IPS-20b (cell line): ENCODE data around the gene NGEF.

ENCODE experiments used
- H3K27ac ChIP-seq: one replicate; pipeline ENCODE4 v1.5.1; 2013; ENCODE audit warnings: low read length
- H3K27me3 ChIP-seq: 2 replicates; pipeline ENCODE4 v1.6.1; 2013; ENCODE audit warnings: mild to moderate bottlenecking, low read length, inconsistent platforms; ENCODE audit not compliant: insufficient read depth
- H3K36me3 ChIP-seq: 2 replicates; pipeline ENCODE4 v1.6.1; 2013; ENCODE audit warnings: low read depth, mild to moderate bottlenecking, inconsistent platforms, low read length, moderate library complexity; ENCODE audit not compliant: insufficient read depth
- H3K4me1 ChIP-seq: 2 replicates; pipeline ENCODE4 v1.6.1; 2013; ENCODE audit warnings: mild to moderate bottlenecking, control low read depth, inconsistent platforms, low read length, moderate library complexity; ENCODE audit not compliant: insufficient read depth
- H3K4me3 ChIP-seq: 2 replicates; pipeline ENCODE4 v1.5.1; 2013; ENCODE audit warnings: mild to moderate bottlenecking, low read length, inconsistent platforms
- H3K9ac ChIP-seq: 2 replicates; pipeline ENCODE4 v1.6.1; 2013; ENCODE audit warnings: low read depth, mild to moderate bottlenecking, inconsistent platforms, low read length, moderate library complexity
- H3K9me3 ChIP-seq: 2 replicates; pipeline ENCODE4 v1.6.1; 2013; ENCODE audit warnings: mild to moderate bottlenecking, low read depth, low read length, inconsistent platforms; ENCODE audit not compliant: insufficient read depth

NGEF gene

GRCh38 chr2:233015019-233015645 lies 2.1 kb upstream of the NGEF start:
- no peaks in the 10 kb centered on the region for H3K4me1 ChIP-seq

GRCh38 chr2:233013650-233014049 lies 594 bp upstream of the NGEF start:
- Histone ChIP-seq H3K4me1 (no peaks in the 10 kb centered on the region), H3K27me3 (no peaks in the 10 kb centered on the region; the same call in 1 of the 2 replicates), H3K9ac (no peak overlapping the region), H3K9me3 (no peaks in the 10 kb centered on the region), H3K4me3 (no peak overlapping the region), H3K27ac (no peak overlapping the region), H3K36me3 (no peaks in the 10 kb centered on the region)

More at GRCh38 chr2:233015019-233015645, 2.1 kb upstream of the NGEF start:
- Histone ChIP-seq H3K36me3 (no peaks in the 10 kb centered on the region), H3K27me3 (no peaks in the 10 kb centered on the region; the same call in 1 of the 2 replicates), H3K9ac (no peak overlapping the region), H3K4me3 (no peak overlapping the region), H3K27ac (no peak overlapping the region), H3K9me3 (no peaks in the 10 kb centered on the region)

- Histone ChIP-seq H3K27me3 (no peaks in the 10 kb centered on the region; the same call in 1 of the 2 replicates), H3K9me3 (no peaks in the 10 kb centered on the region), H3K4me3 (no peak overlapping the region), H3K9ac (no peak overlapping the region), H3K36me3 (no peaks in the 10 kb centered on the region), H3K4me1 (no peaks in the 10 kb centered on the region), H3K27ac (no peak overlapping the region)
Observed at GRCh38 chr2:233012301-233012971, 620 bp downstream of the NGEF start.

- Histone ChIP-seq H3K4me1 (no peaks in the 10 kb centered on the region), H3K9ac (no peak overlapping the region), H3K27me3 (no peaks in the 10 kb centered on the region; the same call in 1 of the 2 replicates), H3K4me3 (no peak overlapping the region), H3K27ac (no peak overlapping the region), H3K9me3 (no peaks in the 10 kb centered on the region), H3K36me3 (no peaks in the 10 kb centered on the region)
Observed at GRCh38 chr2:233011702-233012131, 1.3 kb downstream of the NGEF start.

GRCh38 chr2:233011268-233011650 lies 1.8 kb downstream of the NGEF start:
- Histone ChIP-seq H3K27me3 (no peaks in the 10 kb centered on the region; the same call in 1 of the 2 replicates), H3K4me3 (no peak overlapping the region), H3K36me3 (no peaks in the 10 kb centered on the region), H3K27ac (no peak overlapping the region), H3K9ac (no peak overlapping the region), H3K9me3 (no peaks in the 10 kb centered on the region), H3K4me1 (no peaks in the 10 kb centered on the region)

- no peaks in the 10 kb centered on the region for H3K36me3 ChIP-seq
- H3K4me1 ChIP-seq, result no peaks in the 10 kb centered on the region
- H3K4me3 ChIP-seq, result no peak overlapping the region
- H3K27me3 ChIP-seq, result no peaks in the 10 kb centered on the region; the same call in 1 of the 2 replicates
- H3K9ac ChIP-seq, result no peak overlapping the region
- H3K27ac ChIP-seq, result no peak overlapping the region
- no peaks in the 10 kb centered on the region for H3K9me3 ChIP-seq
Observed at GRCh38 chr2:233010569-233011267, 2.3 kb downstream of the NGEF start.

GRCh38 chr2:233009661-233010060 lies 3.4 kb downstream of the NGEF start:
- Histone ChIP-seq H3K27ac (no peak overlapping the region), H3K4me3 (no peak overlapping the region), H3K27me3 (no peaks in the 10 kb centered on the region; the same call in 1 of the 2 replicates), H3K36me3 (no peaks in the 10 kb centered on the region), H3K9ac (no peak overlapping the region), H3K9me3 (no peaks in the 10 kb centered on the region), H3K4me1 (no peaks in the 10 kb centered on the region)

GRCh38 chr2:233007739-233008138 lies 5.3 kb downstream of the NGEF start:
- H3K27ac ChIP-seq, result no peak overlapping the region
- H3K36me3 ChIP-seq, result no peaks in the 10 kb centered on the region
- H3K9ac ChIP-seq, result no peak overlapping the region
- H3K9me3 ChIP-seq, result no peaks in the 10 kb centered on the region
- no peaks in the 10 kb centered on the region for H3K4me1 ChIP-seq
- H3K27me3 ChIP-seq, result no peaks in the 10 kb centered on the region; the same call in 1 of the 2 replicates
- H3K4me3 ChIP-seq, result no peak overlapping the region

- H3K9me3 ChIP-seq, result no peaks in the 10 kb centered on the region
- no peaks in the 10 kb centered on the region for H3K36me3 ChIP-seq
- no peak overlapping the region for H3K4me3 ChIP-seq
- H3K27ac ChIP-seq, result no peak overlapping the region
- no peaks in the 10 kb centered on the region for H3K4me1 ChIP-seq
- H3K9ac ChIP-seq, result no peak overlapping the region
- H3K27me3 ChIP-seq, result no peaks in the 10 kb centered on the region; the same call in 1 of the 2 replicates
Observed at GRCh38 chr2:233007270-233007669, 5.8 kb downstream of the NGEF start.

- no peak overlapping the region for H3K9ac ChIP-seq
- H3K36me3 ChIP-seq, result no peaks in the 10 kb centered on the region
- no peaks in the 10 kb centered on the region for H3K4me1 ChIP-seq
- H3K9me3 ChIP-seq, result no peaks in the 10 kb centered on the region
- H3K27me3 ChIP-seq, result no peaks in the 10 kb centered on the region; the same call in 1 of the 2 replicates
- no peak overlapping the region for H3K27ac ChIP-seq
- no peak overlapping the region for H3K4me3 ChIP-seq
Observed at GRCh38 chr2:233006648-233007047, 6.4 kb downstream of the NGEF start.

GRCh38 chr2:233005096-233005495 lies 8.0 kb downstream of the NGEF start:
- H3K36me3 ChIP-seq, result no peaks in the 10 kb centered on the region
- H3K27me3 ChIP-seq, result no peaks in the 10 kb centered on the region
- no peaks in the 10 kb centered on the region for H3K4me1 ChIP-seq
- no peaks in the 10 kb centered on the region for H3K9me3 ChIP-seq
- H3K27ac ChIP-seq, result no peak overlapping the region
- H3K4me3 ChIP-seq, result no peak overlapping the region
- no peak overlapping the region for H3K9ac ChIP-seq
